CD1c-positive myeloid dendritic cell (primary cell): ENCODE data around the gene SPEG.

Source experiments
- DNase-seq: peaks from one replicate; pipeline ENCODE4 v3.0.0-alpha.2; 2016; ENCODE audit errors: extremely low spot score

Gene SPEG

GRCh38 chr2:219477179-219477578 is 42.5 kb downstream of the SPEG start:
- no peak for DNase-seq

GRCh38 chr2:219477815-219478214 is 43.2 kb downstream of the SPEG start:
- no peak for DNase-seq

- DNase-seq, result no peak
Observed at GRCh38 chr2:219478916-219479315, 44.3 kb downstream of the SPEG start.

GRCh38 chr2:219480004-219480403 is 45.4 kb downstream of the SPEG start:
- DNase-seq, result no peak

GRCh38 chr2:219482674-219483405 is 48.2 kb downstream of the SPEG start:
- no peak for DNase-seq

GRCh38 chr2:219483451-219484342 is 49.1 kb downstream of the SPEG start:
- DNase-seq, result no peak

GRCh38 chr2:219484343-219485200 is 49.9 kb downstream of the SPEG start:
- no peak for DNase-seq

GRCh38 chr2:219485201-219485580 is 50.5 kb downstream of the SPEG start:
- DNase-seq, result no peak

GRCh38 chr2:219486380-219486959 is 51.8 kb downstream of the SPEG start:
- DNase-seq, result no peak

- no peak for DNase-seq
Observed at GRCh38 chr2:219488149-219488843, 53.7 kb downstream of the SPEG start.

GRCh38 chr2:219488844-219489194 is 54.2 kb downstream of the SPEG start:
- DNase-seq, result no peak

GRCh38 chr2:219489315-219489714 is 54.7 kb downstream of the SPEG start:
- DNase-seq, result no peak

- DNase-seq, result no peak
Observed at GRCh38 chr2:219490186-219490585, 55.5 kb downstream of the SPEG start.

- DNase-seq, result no peak
Observed at GRCh38 chr2:219490600-219491130, 56.0 kb downstream of the SPEG start.

- no peak for DNase-seq
Observed at GRCh38 chr2:219491278-219491963, 56.8 kb downstream of the SPEG start.

- no peak for DNase-seq
Observed at GRCh38 chr2:219492575-219492974, 57.9 kb downstream of the SPEG start.

GRCh38 chr2:219493086-219493485 is 58.4 kb downstream of the SPEG start:
- no peak for DNase-seq

GRCh38 chr2:219494952-219495530 is 60.4 kb downstream of the SPEG start:
- DNase-seq, result no peak

GRCh38 chr2:219495531-219496122 is 61.0 kb downstream of the SPEG start:
- peak; percentile 55 for DNase-seq
